GM21360 (cell line): ENCODE results near the gene LMLN.
"Not testable (repeated sequence)": the region's sequence is repeated elsewhere in the genome, so short reads cannot be mapped to it uniquely, and the experiment has no call there.

Experiments used
- ATAC-seq: cut with Tn5 transposase; IDR thresholded peaks from one replicate; pipeline ENCODE4 v1.9.1; 2021; ENCODE audit warnings: mild to moderate bottlenecking, moderate library complexity; ENCODE audit not compliant: unreplicated experiment

LMLN gene

GRCh38 chr3:198022604-198023003, 62.6 kb downstream of the LMLN start:
- no peak for ATAC-seq

- no peak for ATAC-seq
These were observed 65.6 kb downstream of the LMLN start for GRCh38 chr3:198025644-198026043.

- ATAC-seq = no peak
These were observed 66.6 kb downstream of the LMLN start for GRCh38 chr3:198026620-198027019.

GRCh38 chr3:198027045-198027798, 67.2 kb downstream of the LMLN start:
- ATAC-seq = no peak

- no peak for ATAC-seq
These were observed 67.9 kb downstream of the LMLN start for GRCh38 chr3:198027799-198028390.

- ATAC-seq = no peak
These were observed 68.7 kb downstream of the LMLN start for GRCh38 chr3:198028718-198029117.

GRCh38 chr3:198030125-198030524, 70.1 kb downstream of the LMLN start:
- no peak for ATAC-seq

GRCh38 chr3:198030726-198031125, 70.7 kb downstream of the LMLN start:
- ATAC-seq = no peak

- no peak for ATAC-seq
These were observed 72.3 kb downstream of the LMLN start for GRCh38 chr3:198032039-198032936.

- ATAC-seq = no peak
These were observed 83.1 kb downstream of the LMLN start for GRCh38 chr3:198043119-198043518.

- ATAC-seq = no peak
These were observed 86.3 kb downstream of the LMLN start for GRCh38 chr3:198046120-198046857.

- ATAC-seq = no peak
These were observed 88.4 kb downstream of the LMLN start for GRCh38 chr3:198048445-198048844.

GRCh38 chr3:198051836-198052235, 91.8 kb downstream of the LMLN start:
- no peak for ATAC-seq

GRCh38 chr3:198053462-198053861, 93.4 kb downstream of the LMLN start:
- not testable (repeated sequence) for ATAC-seq

GRCh38 chr3:198061119-198062067, 101.4 kb downstream of the LMLN start:
- ATAC-seq = no peak

GRCh38 chr3:198062068-198062465, 102.0 kb downstream of the LMLN start:
- ATAC-seq = no peak

GRCh38 chr3:198064420-198064819, 104.4 kb downstream of the LMLN start:
- ATAC-seq = no peak

- no peak for ATAC-seq
These were observed 105.9 kb downstream of the LMLN start for GRCh38 chr3:198065897-198066296.

- no peak for ATAC-seq
These were observed 107.4 kb downstream of the LMLN start for GRCh38 chr3:198067416-198067815.

- no peak for ATAC-seq
These were observed 110.9 kb downstream of the LMLN start for GRCh38 chr3:198070871-198071270.
